GM12878 (cell line): ENCODE results near the gene FHOD3. TPM values are rescaled to one million over a fixed set of nuclear protein-coding genes. Genes with fewer than 3 reads are reported as not detected.

ENCODE experiments used
- ATAC-seq: fragments of 200-7000 bp; cut with Tn5 transposase; 3 replicates; pipeline ENCODE4 v1.9.1; 2020; ENCODE audit warnings: mild to moderate bottlenecking, moderate library complexity
- BruUV-seq: library from RNA; stranded (reverse); fragments of 400-500 nt; replicated peaks from 2 replicates; lab custom pipeline; 2021; lab: Mats Ljungman, UMichigan
- CTCF ChIA-PET: fragments of 300-600 bp; sonication (Branson Sonifier 250); formaldehyde crosslinking; extraction: SDS; loops from one replicate; lab custom pipeline; 2021; ENCODE audit warnings: inconsistent platforms; lab: Yijun Ruan, JAX
- POLR2A ChIA-PET: fragments of 350-600 bp; formaldehyde crosslinking; extraction: SDS; loops from one replicate; lab custom pipeline; 2021; ENCODE audit warnings: inconsistent platforms; lab: Charles Lee
- RAD21 ChIA-PET: fragments of 300-600 bp; sonication (Branson Sonifier 250); formaldehyde crosslinking; loops from one replicate; lab custom pipeline; 2023; ENCODE audit warnings: antibody characterized with exemption; ENCODE audit not compliant: unreplicated experiment; lab: Charles Lee
- SMC1A ChIA-PET: fragments of 300-600 bp; sonication (Branson Sonifier 250); formaldehyde crosslinking; loops from one replicate; lab custom pipeline; 2023; ENCODE audit not compliant: unreplicated experiment, uncharacterized antibody; lab: Charles Lee
- DNase-seq: peaks from one replicate; pipeline ENCODE4 v3.0.0-alpha.2; 2011; ENCODE audit warnings: low read depth, low spot score
- FAIRE-seq: peaks from 3 replicates; lab custom pipeline; 2011; peaks lifted over from hg19 to GRCh38; lab: Jason Lieb, UNC
- H2AFZ ChIP-seq: 2 replicates; pipeline ENCODE4 v1.6.0; 2011; ENCODE audit warnings: low read depth, low read length, control low read depth; ENCODE audit not compliant: control insufficient read depth
- H3K27ac ChIP-seq: 2 replicates; pipeline ENCODE4 v1.5.1; 2011; ENCODE audit warnings: control low read depth; ENCODE audit not compliant: control insufficient read depth, insufficient read depth
- H3K27me3 ChIP-seq, 2 experiments: replicated peaks in 1 of 2; 2 replicates each; pipeline versions ENCODE4 v1.6.0 to v1.6.1; 2011; ENCODE audit warnings: low read length in 1 of 2; ENCODE audit not compliant: control insufficient read depth in 2 of 2, insufficient read depth in 2 of 2
- H3K36me3 ChIP-seq, 2 experiments: 2 replicates each; pipeline ENCODE4 v1.5.1; 2011; ENCODE audit warnings: low read length in 1 of 2; ENCODE audit not compliant: control insufficient read depth in 2 of 2, insufficient read depth in 2 of 2
- H3K4me1 ChIP-seq: 2 replicates; pipeline ENCODE4 v1.6.1; 2011; ENCODE audit warnings: mild to moderate bottlenecking, low read length, moderate library complexity, mixed read lengths; ENCODE audit not compliant: control insufficient read depth, insufficient read depth
- H3K4me2 ChIP-seq: 2 replicates; pipeline ENCODE4 v1.6.0; 2011; ENCODE audit warnings: control low read depth; ENCODE audit not compliant: control insufficient read depth, insufficient read depth
- H3K4me3 ChIP-seq: fragments of 200-600 bp; sonication (generic); 2 replicates; pipeline ENCODE4 v1.5.1; 2016
- H3K79me2 ChIP-seq: 2 replicates; pipeline ENCODE4 v1.6.0; 2011; ENCODE audit warnings: low read length; ENCODE audit not compliant: control insufficient read depth, insufficient read depth
- H3K9ac ChIP-seq: 2 replicates; pipeline ENCODE4 v1.8.0; 2011; ENCODE audit warnings: low read length, control low read depth, mixed read lengths; ENCODE audit not compliant: control insufficient read depth, insufficient read depth
- H3K9me3 ChIP-seq: replicated peaks from 3 replicates; pipeline ENCODE4 v1.5.1; 2011; ENCODE audit warnings: mild to moderate bottlenecking, low read length; ENCODE audit not compliant: control insufficient read depth, insufficient read depth
- H4K20me1 ChIP-seq: 2 replicates; pipeline ENCODE4 v1.6.0; 2011; ENCODE audit not compliant: control insufficient read depth, insufficient read depth
- ATF7 ChIP-seq: fragments of 450-650 bp; IDR thresholded peaks from 2 replicates; pipeline ENCODE4 v1.6.1; 2016; ENCODE audit warnings: low read depth, mild to moderate bottlenecking
- BHLHE40 ChIP-seq, 2 experiments: fragments of 450-650 bp in 1 of 2; IDR thresholded peaks; 2 replicates each; pipeline ENCODE4 v1.6.1; 2011 to 2017; ENCODE audit warnings: low read depth in 2 of 2, borderline replicate concordance in 1 of 2, improper control_type of control experiment in 1 of 2, low read length in 1 of 2, mild to moderate bottlenecking in 1 of 2
- BMI1 ChIP-seq: fragments of 450-650 bp; IDR thresholded peaks from 2 replicates; pipeline ENCODE4 v1.6.1; 2016; ENCODE audit warnings: mild to moderate bottlenecking, moderate library complexity, borderline replicate concordance
- CTCF ChIP-seq, 3 experiments: IDR thresholded peaks in 2 of 3; conservative IDR thresholded peaks in 1 of 3; 2 replicates each; pipeline ENCODE4 v1.5.1; 2011; ENCODE audit warnings: low read depth in 3 of 3, low read length in 3 of 3, mild to moderate bottlenecking in 3 of 3, control low read depth in 2 of 3, moderate library complexity in 2 of 3, inconsistent platforms in 1 of 3, mixed read lengths in 1 of 3; ENCODE audit not compliant: control insufficient read depth in 2 of 3, insufficient read depth in 1 of 3; ENCODE audit errors: extremely low read depth in 1 of 3
- GATAD2B ChIP-seq: fragments of 450-650 bp; conservative IDR thresholded peaks from 2 replicates; pipeline ENCODE4 v1.6.1; 2017; ENCODE audit warnings: low read depth, mild to moderate bottlenecking, moderate library complexity
- NFIC ChIP-seq: IDR thresholded peaks from 2 replicates; pipeline ENCODE4 v1.6.1; 2012; ENCODE audit warnings: low read depth, mild to moderate bottlenecking, inconsistent platforms, low read length, moderate library complexity
- NR2C1 ChIP-seq: fragments of 450-650 bp; IDR thresholded peaks from 2 replicates; pipeline ENCODE4 v1.6.1; 2017; ENCODE audit warnings: antibody characterized with exemption, mild to moderate bottlenecking, moderate library complexity
- PAX5 ChIP-seq: IDR thresholded peaks from 2 replicates; pipeline ENCODE4 v1.6.1; 2011; ENCODE audit warnings: low read depth, low read length, borderline replicate concordance
- SIN3A ChIP-seq: IDR thresholded peaks from 2 replicates; pipeline ENCODE4 v1.6.1; 2012; ENCODE audit warnings: low read depth, low read length, improper control_type of control experiment
- WGBS: methylation state at CpG from one replicate; pipeline ENCODE4 v1.1.6; 2016; ENCODE audit warnings: low lambda C conversion rate; ENCODE audit not compliant: insufficient replicate concordance, insufficient coverage; ENCODE audit errors: missing lambda C conversion rate; 5-methylcytosine and 5-hydroxymethylcytosine counted together
- in situ Hi-C: fragments of 300-500 bp; cut with MboI; formaldehyde crosslinking; loops from 9 replicates; pipeline ENCODE4 v1.14.3; 2018; ENCODE audit warnings: mixed read lengths
- intact Hi-C: fragments of 100-400 bp; cut with micrococcal nuclease; formaldehyde crosslinking; loops from one replicate; pipeline ENCODE4 v1.14.2; 2022; ENCODE audit not compliant: unreplicated experiment
- polyA plus RNA-seq, 11 experiments: library from polyadenylated mRNA; depleted of rRNA in 4 of 11; unstranded in 6 of 11; stranded (reverse) in 5 of 11; fragments of >200 nt; fragmentation: Nextera tagmentation in 4 of 11; fragmentation: Illumina TruSeq in 1 of 11; extraction: Ambion mirVana in 4 of 11; extraction: Trizol in 1 of 11; gene quantifications; 1 replicate in 1 of 11; 2 replicates in 10 of 11; pipeline versions ENCODE4 v1.2.1 to v1.2.3, GENCODE V29; 2011 to 2016; ENCODE audit warnings: inconsistent platforms in 2 of 11, missing spikeins in 2 of 11, low read depth in 1 of 11
- total RNA-seq, 4 experiments: library from RNA; depleted of rRNA in 3 of 4; stranded (reverse); fragments of >200 nt in 3 of 4; fragmentation: Illumina TruSeq in 1 of 4; extraction: Trizol in 1 of 4; gene quantifications; 2 replicates each; pipeline versions ENCODE4 v1.2.1 to v1.2.3, GENCODE V29; 2013 to 2021
- TF ChIP-seq, protein P1 (sequence below): IDR thresholded peaks from 2 replicates; pipeline ENCODE4 v1.6.1; 2012; ENCODE audit warnings: low read depth, low read length, improper control_type of control experiment

FHOD3 gene
- total and polyA plus RNA-seq, 10 of the 15 experiments (the other 5 are each of a cell fraction or from before 2014, with no cell fraction given) = 0.77 to 26.7 (median 10.4) TPM

DNA sequence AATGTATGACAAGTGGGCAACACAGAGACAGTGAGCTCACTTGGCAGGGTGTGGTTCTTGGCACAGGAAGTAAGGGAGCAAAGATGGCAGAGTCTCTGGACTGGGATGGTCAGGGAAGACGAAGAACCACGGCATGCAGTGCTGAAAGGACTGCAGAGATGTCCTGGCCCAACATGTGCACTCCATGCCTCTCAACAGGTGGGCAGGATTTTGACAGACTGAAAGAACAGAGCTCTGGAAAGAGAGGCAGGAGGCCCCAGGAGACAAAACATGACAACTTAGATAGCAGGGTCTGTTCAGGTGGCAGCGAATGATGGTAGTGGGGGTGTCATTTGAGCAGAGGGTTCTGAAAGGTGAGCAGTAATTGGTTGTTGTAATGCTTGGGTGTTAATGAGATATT is 180.3 kb downstream of the FHOD3 start:
- no peaks in the 10 kb centered on the region for H3K9me3 ChIP-seq
- BruUV-seq = no TSS peak
- CTCF ChIA-PET = no interaction called here
- no peaks in the 10 kb centered on the region; a peak in 1 of 4 replicates for H3K36me3 ChIP-seq
- ATAC-seq (no peak), DNase-seq (no peak), FAIRE-seq (no peak)
- no peak for TF ChIP-seq BHLHE40 (IDR thresholded peaks at IDR 0.05; ENCODE audit: borderline replicate concordance in 1 of 2, low read depth in 2 of 2, low read length in 1 of 2)
- no peak for TF ChIP-seq PAX5
- TF ChIP-seq NR2C1 = no peak
- TF ChIP-seq, protein P1, sequence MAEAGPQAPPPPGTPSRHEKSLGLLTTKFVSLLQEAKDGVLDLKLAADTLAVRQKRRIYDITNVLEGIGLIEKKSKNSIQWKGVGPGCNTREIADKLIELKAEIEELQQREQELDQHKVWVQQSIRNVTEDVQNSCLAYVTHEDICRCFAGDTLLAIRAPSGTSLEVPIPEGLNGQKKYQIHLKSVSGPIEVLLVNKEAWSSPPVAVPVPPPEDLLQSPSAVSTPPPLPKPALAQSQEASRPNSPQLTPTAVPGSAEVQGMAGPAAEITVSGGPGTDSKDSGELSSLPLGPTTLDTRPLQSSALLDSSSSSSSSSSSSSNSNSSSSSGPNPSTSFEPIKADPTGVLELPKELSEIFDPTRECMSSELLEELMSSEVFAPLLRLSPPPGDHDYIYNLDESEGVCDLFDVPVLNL = no peak
- no peak for TF ChIP-seq GATAD2B
- no peak for TF ChIP-seq NFIC
- no peak for TF ChIP-seq SIN3A
- no peak for TF ChIP-seq CTCF (IDR thresholded peaks at IDR 0.05 in 2 of 3, conservative IDR thresholded peaks at IDR 0.05 in 1 of 3; ENCODE audit: control insufficient read depth in 2 of 3, extremely low read depth in 1 of 3, insufficient read depth in 1 of 3, low read depth in 3 of 3, low read length in 3 of 3)
- no peak for TF ChIP-seq BMI1
- TF ChIP-seq ATF7 = no peak
- no peaks in the 10 kb centered on the region for H3K79me2 ChIP-seq
- WGBS = 0% methylated on average over 3 of the region's 3 CpGs
- intact Hi-C loops = no loop called here
- H3K4me1 ChIP-seq = peaks cover 9% of the 10 kb centered on the region
- RAD21 ChIA-PET = interaction anchor here (2.0 kb wide), 1 partner anchor 94 kb away, joined by 4 read pairs; no protein-coding TSS in a partner anchor
- H3K27me3 ChIP-seq = no peaks in the 10 kb centered on the region
- no peak overlapping the region for H2AFZ ChIP-seq
- POLR2A ChIA-PET = interaction anchor here (1.0 kb wide), 1 partner anchor 9 kb away, joined by 4 read pairs; no protein-coding TSS in a partner anchor
- no peaks in the 10 kb centered on the region for H4K20me1 ChIP-seq
- H3K4me2 ChIP-seq = no peak overlapping the region
- SMC1A ChIA-PET = interaction anchor here (0.8 to 2.4 kb wide), 5 partner anchors 16 to 163 kb away, joined by 3 to 7 read pairs (median 3); no protein-coding TSS in a partner anchor
- H3K4me3 ChIP-seq = no peak overlapping the region
- no peak overlapping the region for H3K9ac ChIP-seq
- no peak overlapping the region for H3K27ac ChIP-seq
- in situ Hi-C loops = no loop called here
